HG03460 (cell line): Measurements from ENCODE around the gene KLC3.
A peak's percentile ranks its signal among the peaks of the same experiment; 100 is the strongest.

ENCODE experiments used
- ATAC-seq: cut with Tn5 transposase; IDR thresholded peaks from one replicate; pipeline ENCODE4 v1.9.1; 2021; ENCODE audit not compliant: unreplicated experiment

The KLC3 gene

DNA sequence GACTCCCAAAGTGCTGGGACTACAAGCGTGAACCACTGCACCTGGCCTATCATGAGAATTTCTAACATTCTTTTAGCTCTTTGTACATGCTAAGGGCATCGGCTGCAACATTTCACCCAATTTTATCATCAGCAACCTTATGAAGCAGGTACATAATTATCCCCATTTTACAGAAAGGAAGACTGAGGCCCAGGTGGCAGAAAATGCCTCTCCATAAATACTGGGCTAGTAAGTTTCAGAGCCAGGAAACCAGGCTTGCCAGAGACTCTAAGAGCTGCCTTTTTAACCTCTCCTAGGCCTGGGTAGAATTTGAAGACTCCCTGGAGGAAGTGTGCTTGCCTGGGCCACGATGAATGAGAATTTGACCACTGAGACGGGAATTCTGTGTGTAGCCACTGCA lies 27.6 kb downstream of the KLC3 start:
- ATAC-seq: no peak

GRCh38 chr19:45368737-45369340 lies 28.3 kb downstream of the KLC3 start:
- ATAC-seq: no peak

DNA sequence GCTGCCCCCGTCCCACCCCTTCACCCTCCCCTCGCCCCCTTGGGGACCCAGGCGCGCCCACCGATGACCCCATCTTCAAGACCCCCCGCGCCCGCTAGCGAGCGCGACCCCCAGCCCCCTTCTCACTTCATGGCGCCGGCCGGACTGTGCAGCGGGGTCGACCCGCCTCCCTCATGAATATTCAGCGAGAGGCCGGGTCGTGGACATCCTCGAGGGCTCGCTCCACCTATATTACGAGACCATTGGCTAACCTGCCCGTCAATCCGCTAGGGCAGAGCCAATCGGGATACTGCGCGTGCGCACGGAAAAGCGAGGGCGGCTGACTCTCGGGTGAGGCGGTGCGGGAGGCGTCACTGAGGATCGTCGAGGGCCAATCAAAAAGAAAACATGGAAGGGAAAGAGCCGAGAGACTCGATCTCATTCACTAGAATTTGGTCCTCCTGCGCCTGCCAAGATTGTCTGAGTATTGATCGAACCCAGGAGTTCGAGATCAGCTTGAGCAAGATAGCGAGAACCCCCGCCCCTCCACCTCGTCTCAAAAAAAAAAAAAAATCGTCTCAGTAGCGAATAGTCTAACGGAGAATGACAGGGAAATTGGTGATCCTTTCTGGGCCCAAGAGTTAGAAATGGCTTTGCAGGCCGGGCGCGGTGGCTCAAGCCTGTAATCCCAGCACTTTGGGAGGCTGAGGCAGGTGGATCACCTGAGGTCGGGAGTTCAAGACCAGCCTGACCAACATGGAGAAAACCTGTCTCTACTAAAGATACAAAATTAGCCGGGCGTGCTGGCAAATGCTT lies 30.1 kb downstream of the KLC3 start, which contains the start of gene ERCC2:
TSS of gene ERCC2 (minus strand) at position 164 of the 795 bp plus-strand sequence. CDS start at position 131, 33 bp downstream.
- ATAC-seq: peak; percentile 96

DNA sequence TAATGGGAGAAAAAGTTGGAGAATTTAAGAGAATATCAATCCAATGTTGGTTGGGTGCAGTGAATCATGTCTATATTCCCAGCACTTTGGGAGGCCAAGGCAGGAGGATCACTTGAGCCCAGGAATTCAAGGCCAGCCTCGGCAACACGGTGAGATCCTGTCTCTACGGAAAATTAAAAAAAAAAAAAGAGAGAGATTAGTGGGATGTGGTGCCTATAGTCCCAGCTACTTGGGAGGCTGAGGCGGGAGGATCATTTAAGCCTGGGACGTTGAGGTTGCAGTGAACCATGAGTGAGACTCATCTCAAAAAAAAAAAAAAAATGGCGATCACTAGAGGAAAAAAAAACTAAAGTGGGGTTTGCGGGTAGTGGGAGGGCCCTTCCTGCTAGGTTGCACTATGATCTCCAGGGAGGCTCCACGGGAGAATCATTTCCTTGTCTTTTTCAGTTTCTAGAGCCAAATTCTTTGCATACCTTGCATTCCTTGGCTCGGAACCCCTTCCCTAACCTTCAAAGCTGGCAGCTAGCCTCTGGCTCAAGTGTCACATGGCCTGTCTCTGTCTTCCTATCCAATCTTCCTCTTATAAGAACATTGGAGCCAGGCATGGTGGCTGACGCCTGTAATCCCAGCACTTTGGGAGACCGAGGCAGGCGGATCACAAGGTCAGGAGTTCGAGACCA lies 35.6 kb downstream of the KLC3 start:
- ATAC-seq: no peak

DNA sequence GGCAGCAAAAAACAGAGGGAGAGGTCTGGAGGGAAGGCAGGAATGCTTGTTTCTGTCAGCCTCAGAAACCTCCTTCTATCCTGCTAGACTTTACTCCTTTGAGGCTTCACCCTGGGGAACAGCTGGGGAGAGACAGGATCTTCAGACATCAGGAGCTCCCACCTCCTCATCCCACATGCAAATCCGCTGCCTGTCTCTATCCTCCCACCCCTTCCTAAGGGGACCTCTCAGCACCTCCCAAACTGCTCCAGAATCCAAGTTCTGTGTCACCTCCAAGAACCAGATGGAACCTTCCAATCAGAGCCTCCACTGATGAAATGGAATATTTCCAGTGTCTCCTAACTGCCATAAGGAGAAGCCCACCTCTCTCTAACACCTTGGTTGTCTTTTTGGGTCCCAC lies 39.6 kb downstream of the KLC3 start:
- no peak for ATAC-seq

- ATAC-seq: no peak
Observed at GRCh38 chr19:45382426-45382825, 41.9 kb downstream of the KLC3 start.

DNA sequence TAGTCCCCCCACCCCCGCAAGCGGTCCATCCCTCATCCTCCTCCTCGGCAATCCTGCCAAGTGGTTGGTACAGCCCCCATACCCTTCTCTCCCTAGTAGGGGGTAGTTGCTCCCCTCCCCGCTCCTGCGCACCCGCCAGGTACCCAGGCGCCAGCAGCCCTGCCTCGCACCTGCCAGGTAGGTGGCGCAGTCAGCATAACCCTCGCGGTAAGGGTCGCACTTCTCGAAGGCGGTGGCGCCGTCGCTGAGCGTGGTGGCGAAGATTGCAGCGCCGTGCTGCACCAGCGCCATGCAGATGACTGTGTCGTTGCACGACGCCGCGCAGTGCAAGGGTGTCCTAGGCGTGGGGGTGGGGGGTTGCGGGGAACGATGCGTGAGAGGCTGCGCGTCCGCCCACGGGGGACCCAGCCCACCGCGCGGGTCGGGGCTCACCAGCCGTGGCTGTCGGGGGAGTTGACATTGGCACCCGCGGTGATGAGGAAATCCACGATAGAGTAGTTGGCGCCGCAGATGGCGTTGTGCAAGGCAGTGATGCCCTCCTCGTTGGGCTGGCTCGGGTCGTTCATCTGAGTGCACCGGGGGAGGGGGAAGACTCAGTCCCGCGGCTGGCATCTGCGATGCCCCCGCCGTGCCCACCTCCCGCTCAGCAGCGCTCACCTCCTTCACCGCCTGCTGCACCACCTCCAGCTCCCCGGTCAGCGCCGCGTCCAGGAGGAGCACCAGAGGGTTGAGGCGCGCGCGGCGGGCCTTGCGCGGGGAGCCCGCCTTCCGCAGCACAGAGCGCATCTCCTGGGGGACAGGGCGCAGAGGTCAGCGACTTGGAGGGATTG lies 45.1 kb downstream of the KLC3 start:
- no peak for ATAC-seq

GRCh38 chr19:45391346-45391745 lies 50.8 kb downstream of the KLC3 start:
- no peak for ATAC-seq

DNA sequence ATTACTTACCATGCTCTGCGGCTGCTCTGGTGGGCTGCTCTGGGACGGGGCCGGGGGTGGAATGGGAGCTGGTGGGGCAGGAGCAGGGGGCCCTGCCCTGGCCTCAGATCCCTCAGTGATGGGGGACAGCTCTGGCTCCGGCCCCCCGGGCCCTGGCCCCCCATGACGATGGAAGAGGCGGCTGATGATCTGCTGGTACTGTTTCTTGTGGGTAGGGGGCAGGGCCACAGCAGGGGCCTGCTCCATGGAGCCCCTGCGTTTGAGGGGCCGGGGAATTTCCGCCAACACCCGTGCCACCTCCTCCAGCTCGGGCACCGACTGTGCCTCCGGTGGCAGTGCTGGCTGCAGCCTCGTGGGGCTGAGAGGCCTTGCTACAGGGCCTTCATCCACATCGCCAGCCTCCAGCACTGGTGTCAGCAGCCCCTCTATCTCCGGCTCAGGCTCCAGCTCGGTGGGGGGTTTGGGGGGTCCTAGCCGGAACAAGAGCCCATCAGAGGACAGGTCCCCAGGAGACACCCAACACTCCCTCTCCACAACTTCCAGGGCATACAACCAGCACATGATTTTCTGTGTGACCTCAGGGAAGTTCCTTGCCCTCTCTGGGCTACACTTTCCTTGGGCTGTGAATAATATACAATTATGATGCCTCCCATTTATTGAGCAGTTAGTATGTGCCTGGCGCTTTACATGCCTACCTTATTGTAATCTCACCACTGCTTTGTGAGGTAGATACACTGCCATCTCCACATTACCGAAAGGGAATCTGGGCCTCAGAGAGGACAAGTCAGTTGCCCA lies 51.5 kb downstream of the KLC3 start:
- no peak for ATAC-seq

- ATAC-seq: no peak
Observed at GRCh38 chr19:45395821-45396617, 55.5 kb downstream of the KLC3 start.

GRCh38 chr19:45400192-45400591 lies 59.6 kb downstream of the KLC3 start:
- no peak for ATAC-seq
